Renal cortical epithelial cell (primary cell): ENCODE results near the gene NETO2. TPM values are rescaled to one million over a fixed set of nuclear protein-coding genes. Genes with fewer than 3 reads are reported as not detected.

Source experiments
- DNase-seq: peaks from one replicate; pipeline ENCODE4 v3.0.0-alpha.2; 2011; ENCODE audit warnings: low read depth
- total RNA-seq: library from RNA; depleted of rRNA; stranded (reverse); fragments of >200 nt; gene quantifications from 2 replicates; pipeline ENCODE4 v1.2.3, GENCODE V29; 2014

Gene NETO2
- total RNA-seq, 1 donor from 2014 or later, result 31.6 TPM

DNA sequence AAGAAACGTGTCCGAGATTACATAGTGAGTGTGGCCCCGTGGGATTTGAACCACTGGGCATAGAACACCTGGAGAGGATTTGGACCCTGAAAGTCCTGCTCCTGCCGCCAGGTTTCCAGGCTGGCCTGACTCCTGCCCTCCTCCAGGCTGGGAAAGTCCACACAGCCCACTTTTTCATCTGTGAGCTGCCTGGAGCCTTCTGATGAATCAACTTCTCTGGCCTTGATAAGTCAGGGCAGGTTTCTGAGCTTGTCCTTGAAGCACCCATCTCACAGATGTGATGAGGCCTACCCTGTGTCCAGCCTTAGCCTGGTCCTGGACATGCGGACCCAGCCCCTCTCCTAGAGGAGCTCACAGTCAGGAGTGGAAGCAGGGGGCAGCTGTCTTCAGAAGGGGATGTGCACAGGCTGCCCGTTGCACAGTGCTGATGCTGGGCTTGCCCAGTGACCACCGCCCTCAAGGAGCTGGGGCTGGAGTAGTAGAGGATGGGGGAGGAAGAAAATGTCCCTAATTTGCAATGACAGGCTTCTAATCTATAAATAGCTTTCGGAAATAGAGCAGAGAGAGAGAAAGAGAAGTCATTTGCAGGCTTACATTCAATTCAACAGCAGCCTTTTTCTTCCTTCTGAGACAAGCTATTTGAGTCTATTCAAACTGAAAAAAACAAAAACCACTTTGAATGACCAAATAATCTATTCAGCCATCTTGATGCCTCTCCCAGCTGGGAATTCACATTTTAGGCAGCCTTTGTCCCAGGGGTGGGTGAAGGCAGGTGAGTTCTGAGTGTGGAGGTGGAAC is 96.8 kb downstream of the NETO2 start:
- DNase-seq, result no peak

DNA sequence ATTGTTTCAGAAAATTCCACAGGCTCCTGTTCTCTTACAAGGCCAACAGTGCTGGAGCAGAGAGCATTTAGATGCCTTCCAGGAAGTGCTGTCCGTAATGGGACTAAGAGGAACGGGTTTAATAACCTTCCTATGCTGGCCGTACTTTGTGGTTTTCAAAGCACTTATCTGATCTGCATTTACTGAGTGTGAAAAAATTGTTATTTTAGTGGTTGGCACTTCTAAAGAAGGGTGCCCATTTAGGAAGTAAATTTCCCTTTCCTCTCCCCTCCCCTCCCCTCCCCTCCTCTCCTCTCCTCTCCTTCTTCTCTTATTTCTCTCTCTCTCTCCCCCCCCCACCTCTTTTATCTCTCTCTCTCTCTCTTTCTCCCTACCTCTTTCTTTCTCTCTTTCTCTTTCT is 98.3 kb downstream of the NETO2 start:
- DNase-seq, result peak; percentile 38

DNA sequence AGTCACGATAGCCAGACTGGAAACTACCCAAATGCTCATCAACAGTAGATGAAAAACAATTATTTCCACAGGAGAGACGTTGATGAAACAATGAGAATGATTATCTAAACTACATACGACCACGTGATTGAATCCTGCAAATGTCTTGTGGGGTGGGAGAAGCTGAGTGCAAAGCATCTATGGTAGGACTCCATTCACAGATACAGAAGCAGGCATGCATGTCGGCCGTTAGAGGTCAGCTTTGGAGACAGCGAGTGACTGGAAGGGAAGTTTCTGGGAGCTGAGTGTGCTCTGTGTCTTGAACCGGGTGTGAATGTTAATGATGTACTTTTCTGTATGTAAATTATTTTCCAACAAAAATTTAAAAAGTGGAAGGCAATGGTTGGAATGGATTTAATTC is 98.7 kb downstream of the NETO2 start:
- peak; percentile 74 for DNase-seq

DNA sequence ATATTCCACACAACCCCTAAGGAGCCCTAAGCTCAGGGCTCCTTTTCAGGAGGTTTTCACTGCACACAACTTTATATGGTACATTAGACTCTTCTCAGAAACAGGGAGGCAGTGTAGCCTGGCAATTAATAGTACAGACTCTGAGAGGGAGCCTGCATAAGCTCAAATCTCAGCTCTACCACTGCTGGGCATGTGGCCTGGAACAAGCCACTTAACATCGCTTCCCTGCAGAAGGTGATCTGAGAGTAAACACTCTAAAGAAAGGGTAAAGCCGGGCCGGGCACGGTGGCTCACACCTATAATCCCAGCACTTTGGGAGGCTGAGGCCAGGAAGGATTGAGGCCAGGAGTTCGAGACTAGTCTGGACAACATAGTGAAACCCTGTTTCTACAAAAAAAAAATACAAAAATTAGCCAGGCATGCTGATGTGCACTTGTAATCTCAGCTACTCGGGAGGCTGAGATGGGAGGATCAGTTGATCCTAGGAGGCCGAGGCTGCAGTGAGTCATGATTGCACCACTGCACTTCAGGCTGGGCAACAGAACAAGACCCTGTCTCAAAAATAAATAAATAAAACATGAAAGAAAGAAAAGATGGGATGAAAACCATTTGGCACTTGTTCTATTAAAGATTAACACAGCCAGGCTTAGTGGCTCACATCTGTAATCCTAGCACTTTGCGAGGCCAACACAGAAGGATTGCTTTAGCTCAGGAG is 99.6 kb downstream of the NETO2 start:
- no peak for DNase-seq

DNA sequence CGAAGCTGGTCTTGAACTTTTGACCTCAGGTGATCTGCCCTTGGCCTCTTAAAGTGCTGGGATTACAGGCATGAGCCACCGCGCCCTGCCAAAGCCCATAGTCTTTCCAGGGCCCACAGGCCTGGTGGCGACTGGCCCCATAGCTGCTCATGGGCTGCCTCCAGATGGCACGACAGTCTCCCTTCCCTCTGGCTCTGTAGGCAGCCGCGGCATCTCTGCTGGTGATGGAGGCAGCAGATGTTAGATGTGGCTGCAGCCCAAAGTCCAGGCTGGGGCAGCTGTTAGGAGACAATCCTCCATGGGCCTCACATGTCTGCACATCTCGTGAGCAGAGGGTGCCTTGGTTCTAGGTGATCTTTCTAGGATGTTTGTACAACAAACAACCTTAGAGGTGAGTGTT is 100.5 kb downstream of the NETO2 start:
- DNase-seq, result no peak

DNA sequence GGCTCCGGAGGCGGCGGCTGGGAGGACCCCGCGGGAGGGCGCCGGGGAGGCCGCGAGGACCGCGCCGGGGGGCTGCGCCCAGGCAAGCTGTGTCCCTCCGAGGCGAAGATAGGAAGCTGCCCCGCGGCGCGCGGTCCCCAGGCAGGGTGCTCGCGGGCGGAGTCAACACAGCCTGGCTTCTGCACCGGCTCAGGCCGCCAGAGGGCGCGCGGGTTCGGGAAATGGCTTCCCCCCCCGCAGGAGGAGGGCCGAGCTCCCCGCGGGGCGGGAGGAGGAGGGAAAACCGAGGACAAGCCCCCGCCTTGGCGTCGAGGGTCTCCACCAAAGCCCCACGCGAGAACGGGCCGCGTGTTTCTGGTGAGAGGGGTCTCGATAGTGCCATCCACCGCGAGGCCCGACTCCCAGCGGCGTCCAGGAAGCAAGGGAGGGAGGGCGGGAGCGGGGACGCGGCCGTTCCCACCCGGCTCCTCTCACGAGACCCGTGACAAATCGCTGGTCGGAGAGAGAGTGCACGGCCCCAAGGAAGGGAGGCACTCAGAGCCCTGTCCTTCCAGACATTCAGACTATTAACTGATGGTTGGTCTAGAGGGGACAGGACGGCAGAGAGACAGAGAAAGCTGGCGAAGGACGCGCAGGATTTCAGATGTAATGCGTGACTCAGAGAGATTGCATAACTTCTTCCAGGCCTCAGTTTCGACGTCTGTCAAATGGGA is 105.8 kb downstream of the NETO2 start:
- DNase-seq, result peak; percentile 15

DNA sequence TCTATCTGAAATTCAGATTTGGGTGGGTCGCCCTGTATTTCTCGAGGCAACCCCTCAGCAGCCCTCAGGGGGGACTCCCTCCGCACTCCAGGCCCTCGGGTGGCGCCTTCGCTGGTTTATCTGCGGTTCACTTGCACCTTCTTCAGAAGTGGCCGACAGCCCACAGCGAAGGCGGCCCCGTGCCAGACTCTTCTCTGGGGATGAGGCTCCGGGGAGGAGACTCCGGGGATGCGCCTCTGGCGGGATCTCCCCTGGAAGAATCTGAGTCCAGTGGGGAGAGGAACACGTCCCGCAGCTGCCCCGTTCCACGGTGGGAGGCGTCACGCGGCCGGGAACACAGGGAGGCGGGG is 106.4 kb downstream of the NETO2 start:
- DNase-seq, result no peak

DNA sequence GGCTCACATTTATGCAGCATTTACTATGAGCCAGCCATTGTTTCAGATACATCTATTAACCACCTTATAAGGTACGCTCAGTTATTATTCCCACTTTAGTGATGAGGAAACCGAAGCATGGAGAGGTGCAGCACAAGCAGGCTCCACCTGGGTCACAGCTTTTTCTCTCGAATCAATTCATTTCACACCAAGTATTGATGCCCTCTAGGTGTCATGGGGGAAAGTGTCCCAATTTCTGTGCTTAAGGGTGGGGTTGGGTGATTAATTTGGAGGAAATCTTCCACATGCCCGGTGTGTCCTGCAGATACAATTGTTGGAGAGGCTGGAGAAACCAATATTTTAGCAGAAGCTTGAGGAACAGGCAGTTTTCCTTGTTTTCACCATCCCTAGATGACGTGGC is 107.5 kb downstream of the NETO2 start:
- DNase-seq, result no peak

DNA sequence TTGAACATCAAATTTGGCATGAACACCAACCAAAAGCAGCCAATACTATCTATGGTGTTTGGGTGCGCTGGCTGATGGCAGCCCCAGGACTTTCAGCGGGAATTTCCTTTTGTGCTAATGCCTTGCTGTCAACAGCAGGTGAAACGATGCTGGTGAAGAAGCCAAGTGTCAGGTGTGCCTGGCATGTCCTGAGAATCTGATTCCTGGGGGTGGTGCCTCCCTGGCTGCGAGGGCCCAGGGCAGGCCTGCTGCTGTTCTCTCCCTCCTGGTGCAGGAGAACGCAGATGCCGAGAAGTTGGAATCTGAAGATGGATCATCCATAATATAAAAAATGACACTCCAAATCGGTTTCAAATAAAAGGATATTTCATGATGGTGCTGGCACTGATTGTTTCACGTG is 108.3 kb downstream of the NETO2 start:
- no peak for DNase-seq

DNA sequence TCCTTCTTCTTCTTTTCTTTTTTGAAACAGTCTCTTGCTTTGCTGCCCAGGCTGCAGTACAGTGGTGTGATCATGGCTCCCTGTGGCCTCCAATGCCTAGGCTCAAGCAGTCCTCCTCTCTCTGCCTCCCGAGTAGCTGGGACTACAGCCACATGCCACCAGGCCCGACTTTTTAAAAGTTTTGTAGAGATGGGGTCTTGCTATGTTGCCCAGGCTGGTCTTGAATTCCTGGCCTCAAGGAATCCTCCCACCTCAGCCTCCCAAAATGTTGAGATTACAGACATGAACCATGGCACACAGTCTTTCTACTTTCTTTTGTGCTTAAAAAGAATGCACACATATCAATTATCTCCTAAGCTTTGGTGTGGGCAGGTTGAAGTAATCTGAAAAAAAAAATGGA is 109.3 kb downstream of the NETO2 start:
- no peak for DNase-seq

DNA sequence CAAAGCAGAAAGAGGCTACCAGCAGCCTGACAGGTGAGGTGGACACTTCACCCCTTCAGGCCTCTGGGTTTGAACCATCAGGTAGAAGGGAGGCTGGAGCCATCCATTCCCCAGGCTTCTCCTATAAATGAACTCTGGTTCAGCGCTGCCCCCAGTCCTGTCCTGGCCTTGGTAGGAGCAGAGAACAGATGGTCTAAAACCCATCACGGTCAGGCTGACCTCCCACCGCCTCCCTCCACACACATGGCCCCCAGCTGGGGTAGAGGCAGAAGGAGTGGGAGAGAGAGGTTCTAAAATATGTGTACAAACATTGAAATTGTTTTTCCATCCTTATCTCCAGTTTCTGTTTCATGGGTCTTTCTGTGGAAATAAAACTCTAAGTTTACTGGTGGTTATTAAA is 110.6 kb downstream of the NETO2 start:
- no peak for DNase-seq

DNA sequence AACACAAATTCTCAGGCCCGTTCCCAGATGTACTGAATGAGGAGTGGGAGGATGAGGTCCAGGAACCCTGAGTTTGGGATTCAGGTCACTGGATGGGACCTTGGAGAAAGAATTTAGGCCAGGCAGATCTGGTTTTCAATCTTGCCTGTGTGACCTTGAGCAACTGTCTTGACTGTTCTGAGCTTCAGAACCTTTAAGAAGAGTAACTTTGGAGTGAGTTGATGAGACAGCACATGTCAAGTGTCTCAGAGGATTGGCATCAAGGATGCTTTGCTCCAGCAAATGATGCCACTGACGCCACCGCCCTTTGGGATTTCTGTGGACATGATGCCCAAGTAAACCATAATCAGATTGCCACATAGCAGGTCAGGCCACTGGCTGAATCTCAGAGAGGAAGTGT is 114.0 kb downstream of the NETO2 start:
- no peak for DNase-seq

DNA sequence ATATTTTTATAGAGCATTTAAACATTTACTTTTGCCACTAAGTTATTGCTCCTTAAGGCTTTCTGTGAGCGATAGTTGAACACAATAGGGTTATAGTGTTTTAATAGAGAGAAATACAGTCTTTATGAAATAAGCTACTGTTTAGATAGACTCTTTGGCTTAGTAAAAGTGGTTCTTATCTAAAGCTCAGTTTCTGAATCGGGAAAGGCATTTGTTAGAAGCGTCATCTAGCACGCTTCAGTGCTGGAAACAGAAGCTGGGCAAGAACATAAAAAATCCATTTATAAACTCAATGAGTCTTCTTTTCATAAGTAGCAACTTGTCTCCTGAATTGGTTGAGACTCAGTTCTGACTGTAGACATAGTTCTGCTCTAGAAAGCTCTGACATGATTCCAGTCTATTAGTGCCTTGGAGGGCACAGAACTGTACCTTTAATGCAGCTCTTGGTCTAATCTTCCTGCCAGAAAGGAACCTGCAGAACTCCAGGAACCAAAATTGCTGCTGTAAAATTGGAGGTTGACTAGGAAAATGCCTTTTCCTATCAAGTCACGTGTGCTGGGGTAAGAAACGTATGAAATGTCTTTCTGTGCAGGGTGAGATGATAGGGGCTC is 114.9 kb downstream of the NETO2 start:
- no peak for DNase-seq

Other genes starting within 250 kb of the NETO2 start
- 95.7 and 136 TPM in 2 replicates for gene DNAJA2, start 170.3 kb downstream of the NETO2 start, total RNA-seq